GM18870 (cell line): ENCODE data around the gene KRTAP5-5.
"Not testable (repeated sequence)": the region's sequence is repeated elsewhere in the genome, so short reads cannot be mapped to it uniquely, and the experiment has no call there.

Source experiments
- ATAC-seq: cut with Tn5 transposase; IDR thresholded peaks from one replicate; pipeline ENCODE4 v1.9.1; 2021; ENCODE audit warnings: moderate library complexity; ENCODE audit not compliant: unreplicated experiment

Gene KRTAP5-5

DNA sequence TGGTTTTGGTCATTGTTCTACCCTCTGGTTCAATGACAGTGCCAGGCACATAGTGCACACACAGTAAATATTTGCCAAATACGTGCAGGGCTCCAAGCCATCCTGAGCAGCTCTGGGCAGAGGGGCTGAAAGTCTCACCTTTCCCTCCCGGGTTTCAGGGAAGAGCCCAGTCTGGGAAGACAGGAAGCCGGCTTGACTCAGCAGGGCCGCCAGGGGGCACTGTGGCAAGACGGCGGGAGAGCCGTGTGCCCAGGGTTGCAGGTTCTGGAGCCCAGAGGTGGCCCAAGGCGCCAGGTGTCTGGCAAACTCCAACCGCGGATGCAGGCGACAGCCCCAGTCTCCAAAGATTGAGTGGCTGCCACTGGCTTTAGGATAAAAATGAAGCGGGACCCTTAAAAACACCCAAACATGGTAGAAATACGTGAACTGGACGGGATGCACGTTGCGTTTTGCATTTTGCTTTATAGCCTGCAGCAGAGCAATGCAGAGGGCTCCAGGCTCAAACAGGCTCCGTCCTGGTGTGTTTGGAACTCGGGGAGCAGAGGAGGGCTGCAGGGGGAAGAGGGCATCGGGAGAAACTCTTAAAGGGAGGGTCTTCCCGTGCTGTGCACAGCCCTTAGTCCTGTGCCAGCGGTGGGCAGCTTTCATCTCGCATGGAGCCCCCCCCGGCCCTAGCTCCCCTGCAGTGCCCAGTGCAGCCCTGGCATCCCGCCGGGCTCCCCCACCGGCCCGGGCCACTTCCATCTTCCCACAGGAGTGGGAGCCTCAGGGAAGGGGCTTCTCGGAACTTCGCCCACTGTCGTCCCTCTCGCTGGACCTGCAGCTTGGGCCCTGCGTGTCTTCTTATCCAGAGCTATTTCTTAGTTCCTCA lies 10.7 kb downstream of the KRTAP5-5 start:
- ATAC-seq, result no peak

DNA sequence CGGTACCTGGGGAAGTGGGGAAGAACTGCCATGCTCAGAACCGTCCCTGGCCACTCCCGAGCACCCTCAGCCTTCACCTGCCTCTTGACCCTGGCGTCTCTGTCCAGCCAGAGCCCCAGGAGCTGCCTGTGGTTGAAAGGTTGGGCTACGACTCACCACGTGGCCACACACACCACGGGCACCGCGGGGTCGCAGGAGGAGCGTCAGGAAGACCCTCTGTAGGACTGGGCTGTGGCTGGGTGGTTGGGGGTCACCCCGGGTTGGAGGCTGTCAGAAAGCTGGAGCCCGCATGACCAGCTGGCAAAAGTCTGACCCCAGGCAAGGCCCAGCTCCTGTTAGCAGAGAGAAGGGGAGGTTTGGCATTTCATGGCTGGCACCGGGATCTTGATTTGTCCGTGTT lies 11.5 kb downstream of the KRTAP5-5 start:
- ATAC-seq, result no peak

DNA sequence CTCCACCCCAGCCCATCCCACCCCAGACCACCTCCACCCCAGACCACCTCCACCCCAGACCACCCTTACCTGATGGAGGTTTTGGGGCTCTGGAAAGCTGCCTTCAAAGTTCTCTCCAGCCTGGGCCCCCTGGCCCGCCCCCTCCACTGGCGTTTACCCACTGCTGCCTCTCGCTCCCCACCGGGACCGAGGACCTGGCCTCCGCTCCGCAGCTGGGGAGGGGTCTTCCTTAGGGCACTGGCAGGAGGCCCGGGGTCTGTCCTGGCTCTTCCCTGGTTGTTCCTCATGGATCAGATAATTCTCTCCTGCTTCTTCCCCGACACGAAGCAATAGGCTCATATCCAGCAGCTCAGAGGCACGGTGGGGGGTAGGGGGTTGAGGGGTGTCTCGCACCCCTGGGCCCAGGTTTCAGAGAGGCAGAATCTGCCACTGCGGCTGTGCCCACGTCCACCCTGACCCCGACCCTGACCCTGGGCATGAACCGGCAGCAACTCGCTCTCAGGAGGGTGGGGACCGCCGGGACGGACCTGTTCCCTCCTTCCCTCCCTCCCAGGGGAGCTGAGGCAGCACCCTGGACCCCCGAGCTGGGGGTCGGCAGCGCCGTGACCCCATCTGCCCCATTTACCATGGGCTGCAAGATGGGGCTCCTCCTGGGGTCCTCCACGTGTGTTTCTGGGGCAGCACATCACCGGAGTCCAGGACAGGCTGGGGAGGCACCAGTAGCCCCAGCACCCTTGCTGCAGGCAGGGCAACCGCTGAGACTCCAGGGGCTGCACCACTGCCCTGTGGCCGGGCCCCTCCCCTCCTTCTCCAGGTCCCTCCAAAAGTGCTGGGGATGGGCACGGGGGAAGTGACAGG lies 12.9 kb downstream of the KRTAP5-5 start:
- no peak for ATAC-seq

DNA sequence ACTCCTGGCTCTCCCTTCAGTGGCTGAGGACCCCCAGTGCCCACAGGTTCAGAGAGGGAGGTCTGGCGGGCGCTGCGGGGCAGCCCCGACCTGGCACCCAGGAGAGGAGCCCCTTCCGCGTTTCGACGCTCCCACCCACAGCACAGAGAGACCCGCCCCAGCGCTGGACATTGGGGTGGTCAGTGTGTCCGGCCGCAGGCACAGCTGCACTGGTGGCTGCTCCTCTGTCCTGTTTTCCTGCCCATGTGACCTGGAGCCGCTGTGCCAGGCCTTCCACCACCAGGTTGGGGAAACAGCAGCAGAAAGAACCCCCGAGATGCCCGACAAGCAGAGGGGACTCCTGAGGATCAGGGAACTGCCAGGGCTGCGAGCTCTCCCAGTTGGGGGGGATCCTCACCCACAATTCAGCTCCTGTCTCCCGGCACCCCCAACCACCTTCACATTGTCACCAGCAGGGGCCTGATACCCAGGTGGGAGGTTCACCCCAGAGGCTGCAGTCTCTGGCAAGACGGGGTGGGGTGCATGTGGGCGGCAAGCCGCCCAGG lies 13.6 kb downstream of the KRTAP5-5 start:
- no peak for ATAC-seq

DNA sequence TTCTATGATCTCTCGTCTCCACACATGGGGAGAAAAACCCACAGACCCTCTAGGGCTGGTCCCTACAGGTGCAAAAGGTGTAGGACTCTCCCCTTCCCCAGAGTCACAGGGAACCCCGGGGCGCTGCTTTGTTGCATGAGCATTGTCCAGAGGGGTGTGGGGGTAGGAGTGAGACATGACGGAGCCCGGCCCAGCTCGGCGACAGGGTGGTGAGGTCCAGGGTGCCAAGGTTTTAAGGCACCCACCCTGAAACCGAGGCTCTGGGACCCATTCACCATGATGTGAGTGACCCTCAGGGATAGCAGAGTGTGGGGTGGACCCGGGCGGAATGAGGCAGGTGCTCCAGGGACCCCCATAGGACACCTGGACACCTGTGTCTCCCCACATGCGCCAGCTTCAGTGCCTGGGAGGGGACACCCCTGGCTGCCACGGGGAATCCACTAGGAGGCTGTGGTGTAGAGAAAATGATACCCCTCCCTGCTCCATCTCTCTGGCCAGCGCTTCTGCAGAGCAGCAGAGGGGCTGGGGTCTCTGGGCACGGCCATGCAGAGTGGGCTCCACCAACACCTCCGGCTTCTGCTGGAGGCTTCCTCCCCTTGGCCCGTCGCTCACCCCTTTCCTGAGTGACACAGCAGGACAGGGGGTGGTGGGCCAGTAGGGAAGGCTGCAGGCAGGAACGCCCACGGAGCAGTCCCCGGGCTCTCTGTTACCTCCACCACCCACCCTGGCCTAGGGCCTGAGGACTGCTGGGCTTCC lies 15.2 kb downstream of the KRTAP5-5 start:
- no peak for ATAC-seq

DNA sequence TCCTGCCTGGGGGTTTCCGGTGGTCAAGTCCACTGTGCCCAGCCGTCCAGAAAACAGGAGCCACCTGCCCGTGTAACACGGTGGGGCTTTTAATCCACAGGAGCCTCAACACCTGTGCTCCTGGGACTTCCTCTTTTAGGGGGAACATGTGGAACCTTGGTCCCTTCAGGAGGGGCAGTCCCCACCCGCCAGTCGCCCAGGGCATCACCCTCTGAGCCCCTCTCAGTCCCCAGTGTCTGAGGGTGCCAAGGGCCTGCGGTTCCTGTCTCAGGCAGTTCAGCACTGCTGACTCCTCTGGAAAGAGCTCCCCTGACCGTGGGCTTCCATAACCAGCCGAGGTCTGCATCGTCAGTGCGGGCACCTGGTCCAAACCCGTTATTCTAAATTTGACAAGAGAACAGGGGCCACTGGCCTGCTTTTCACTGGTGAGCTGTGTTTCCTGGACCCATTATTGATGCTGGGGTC lies 15.8 kb downstream of the KRTAP5-5 start:
- no peak for ATAC-seq

DNA sequence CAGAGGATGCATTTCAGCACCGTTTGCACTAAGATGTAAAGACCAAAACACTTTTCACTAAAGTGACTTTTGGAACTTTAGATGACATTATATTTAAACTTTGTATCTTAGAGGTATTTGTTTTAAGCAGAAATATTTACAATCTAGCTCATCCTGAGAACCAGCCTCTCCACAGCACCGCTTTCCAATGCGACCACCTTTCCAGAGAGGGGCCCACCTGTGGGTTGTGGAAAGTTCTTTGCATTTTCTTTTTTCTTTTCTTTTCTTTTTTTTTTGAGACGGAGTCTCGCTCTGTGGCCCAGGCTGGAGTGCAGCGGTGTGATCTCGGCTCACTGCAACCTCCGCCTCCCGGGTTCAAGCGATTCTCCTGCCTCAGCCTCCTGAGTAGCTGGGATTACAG lies 17.0 kb downstream of the KRTAP5-5 start:
- not testable (repeated sequence) for ATAC-seq

DNA sequence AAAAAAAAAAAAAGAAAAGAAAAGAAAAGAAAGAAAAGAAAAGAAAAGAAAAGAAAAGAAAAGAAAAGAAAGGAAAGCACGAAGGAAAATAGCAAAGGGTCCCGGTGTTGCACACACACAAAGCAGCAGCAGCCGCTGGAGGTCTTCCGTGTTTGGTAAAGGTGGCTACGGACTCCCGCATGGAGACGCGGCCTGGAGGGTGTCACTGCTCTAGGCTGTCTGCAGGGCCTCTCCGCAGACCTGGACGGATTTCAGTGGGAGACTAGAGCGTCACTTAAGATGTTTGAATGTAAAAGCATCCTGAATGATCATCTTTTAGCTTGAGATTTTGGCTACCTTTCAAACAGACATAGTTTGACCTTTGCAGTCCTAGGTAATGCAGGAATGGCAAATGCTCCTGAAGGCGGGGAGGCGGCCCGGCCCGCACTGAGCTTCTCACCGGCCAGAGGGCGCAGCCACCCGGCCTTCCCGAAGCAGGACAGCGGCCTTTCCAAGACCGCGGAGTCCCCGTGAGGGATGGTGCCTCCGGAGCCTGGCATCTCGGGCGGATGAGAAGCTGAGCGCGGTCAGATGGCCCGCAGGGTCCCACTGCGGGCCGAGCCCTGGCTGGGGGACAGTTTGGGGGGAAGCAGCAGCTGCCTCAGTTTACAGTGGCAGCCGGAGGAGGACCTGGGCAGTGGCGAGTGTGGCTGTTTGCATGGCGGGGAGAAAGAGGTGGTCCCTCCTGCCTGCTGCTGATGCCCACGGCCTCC lies 18.5 kb downstream of the KRTAP5-5 start:
- no peak for ATAC-seq

DNA sequence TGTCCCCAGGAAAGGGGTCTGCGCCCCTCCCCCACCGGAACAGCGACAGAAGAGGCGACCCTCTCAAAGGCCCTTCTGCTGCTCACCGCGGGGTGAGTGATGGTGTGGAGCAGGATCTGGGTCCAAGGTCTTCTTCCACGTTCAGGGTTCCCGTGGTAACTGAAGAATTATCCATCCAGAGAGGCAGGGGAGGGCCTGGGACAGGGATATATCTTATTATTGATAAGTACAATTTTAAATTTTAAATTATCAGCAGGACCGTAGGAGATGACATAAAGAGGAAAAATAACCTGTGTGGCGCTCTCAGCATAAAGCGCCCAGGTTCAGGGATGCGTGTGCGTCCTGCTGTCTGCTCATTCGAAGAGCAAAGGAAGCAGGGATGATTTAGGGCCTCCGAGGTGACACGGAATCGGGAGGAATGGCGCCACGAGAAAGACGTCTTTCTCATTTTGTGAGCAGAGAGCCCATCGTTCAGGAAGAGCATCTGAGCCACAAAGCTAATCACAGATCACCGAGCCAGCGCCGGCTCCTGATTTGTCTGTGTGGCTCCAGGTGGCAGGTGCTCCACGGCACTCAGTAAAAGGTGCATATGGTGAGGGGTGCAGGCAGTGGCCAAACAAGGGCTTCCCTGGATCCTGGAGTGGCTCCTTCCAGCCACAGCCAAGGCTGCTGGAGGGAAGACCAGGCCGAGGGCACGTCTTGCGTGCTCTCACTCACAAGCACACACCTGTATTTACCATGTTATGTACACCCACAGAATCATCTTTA lies 19.3 kb downstream of the KRTAP5-5 start:
- no peak for ATAC-seq

DNA sequence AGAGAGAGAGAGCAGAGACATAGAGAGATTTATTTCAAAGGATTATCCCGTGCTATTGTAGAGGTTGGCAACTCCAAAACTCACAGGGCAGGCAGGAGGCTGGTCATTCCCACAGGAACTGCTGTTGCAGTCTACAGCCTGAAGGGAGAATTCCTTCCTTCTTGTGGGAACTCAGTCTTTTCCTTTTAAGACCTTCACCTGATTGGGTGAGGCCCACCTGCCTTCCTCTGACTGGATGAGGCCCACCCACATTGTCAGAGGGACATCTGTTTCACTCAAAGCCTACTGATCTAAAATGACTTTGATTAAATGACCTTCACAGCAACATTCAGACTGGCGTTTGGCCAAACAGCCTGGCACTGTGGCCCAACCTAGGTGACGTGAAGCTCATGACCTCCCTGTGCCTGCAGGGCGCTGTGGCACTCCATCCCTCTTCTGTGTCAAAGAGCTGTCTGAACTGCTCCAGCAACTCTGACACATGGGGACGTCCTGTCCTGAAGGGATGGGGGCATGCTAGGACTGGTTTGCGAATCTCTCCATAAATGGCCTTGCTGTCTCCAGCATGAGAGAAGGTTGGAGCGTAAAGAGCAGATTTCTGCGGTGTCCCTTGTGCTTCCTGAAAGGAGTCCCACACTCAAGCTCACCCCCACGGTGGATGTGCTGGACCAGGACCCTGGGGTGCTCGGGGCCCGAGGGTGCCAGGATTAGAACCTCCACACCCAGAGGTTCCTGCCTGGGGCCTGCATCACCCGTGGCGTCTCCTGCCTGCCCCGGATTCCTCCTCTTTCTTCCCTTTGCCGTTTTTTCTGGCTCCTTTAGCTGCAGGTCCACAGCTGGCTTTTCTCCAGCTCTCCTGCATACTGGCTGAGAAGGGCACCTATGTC lies 20.7 kb downstream of the KRTAP5-5 start:
- ATAC-seq, result no peak

DNA sequence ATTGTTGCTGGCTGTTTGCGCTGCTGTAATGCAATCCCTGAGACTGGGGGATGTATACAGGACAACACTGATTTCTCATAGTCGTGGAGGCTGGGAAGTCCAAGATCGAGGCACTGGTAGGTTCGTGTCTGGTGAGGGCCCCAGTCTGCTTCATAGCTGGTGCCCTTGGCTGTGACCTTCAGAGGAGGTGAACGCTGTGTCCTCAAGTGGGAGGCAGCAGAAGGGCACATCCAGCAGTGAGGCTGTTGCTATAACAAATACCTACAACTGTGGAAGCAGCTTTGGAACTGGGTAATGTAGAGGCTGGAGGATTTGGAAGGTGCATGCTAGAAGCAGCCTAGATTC lies 21.3 kb downstream of the KRTAP5-5 start:
- no peak for ATAC-seq

DNA sequence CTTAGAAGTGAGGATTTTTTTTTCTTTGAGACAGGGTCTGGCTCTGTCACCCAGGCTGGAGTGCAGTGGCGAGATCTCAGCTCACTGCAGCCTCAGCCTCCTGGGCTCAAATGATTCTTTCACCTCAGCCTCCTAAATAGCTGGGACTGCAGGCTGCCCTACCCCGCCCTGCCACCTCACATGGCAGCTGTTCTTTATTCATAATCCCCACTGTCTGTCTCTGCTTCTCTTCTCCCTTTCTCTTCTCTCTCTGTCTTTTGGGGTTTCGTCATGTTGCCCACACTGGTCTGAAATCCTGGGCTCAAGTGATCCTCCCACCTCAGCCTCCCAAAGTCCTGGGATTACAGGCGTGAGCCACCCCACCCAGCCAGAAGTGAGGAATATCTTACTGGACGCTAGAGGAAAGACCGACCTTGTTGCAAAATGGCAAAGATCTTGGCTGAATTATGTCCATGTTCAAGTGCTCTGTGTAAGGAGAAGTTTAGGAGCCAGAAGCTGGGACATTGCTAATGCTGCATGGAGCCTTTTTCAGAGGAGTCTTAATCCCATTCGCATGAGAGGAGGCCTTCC lies 21.9 kb downstream of the KRTAP5-5 start:
- ATAC-seq, result no peak

DNA sequence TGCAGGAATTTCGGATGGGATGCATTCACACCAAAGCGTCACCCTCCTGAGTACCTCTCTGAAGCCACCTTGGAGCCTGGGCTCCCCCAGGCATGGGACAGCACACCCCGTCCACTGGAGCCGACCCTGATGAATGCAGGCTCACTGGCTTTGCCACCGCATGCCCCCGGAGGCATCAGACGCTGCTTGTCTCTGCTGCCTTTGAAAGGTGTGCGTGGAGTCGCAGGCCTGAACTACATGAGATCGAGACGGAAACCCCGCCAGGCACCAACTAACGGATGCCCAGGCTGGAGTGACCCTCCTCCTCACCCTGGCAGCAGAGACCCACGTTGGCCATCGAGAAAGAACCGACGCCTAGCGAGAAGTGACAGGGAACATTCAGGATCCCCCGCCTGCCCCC lies 22.5 kb downstream of the KRTAP5-5 start:
- no peak for ATAC-seq

DNA sequence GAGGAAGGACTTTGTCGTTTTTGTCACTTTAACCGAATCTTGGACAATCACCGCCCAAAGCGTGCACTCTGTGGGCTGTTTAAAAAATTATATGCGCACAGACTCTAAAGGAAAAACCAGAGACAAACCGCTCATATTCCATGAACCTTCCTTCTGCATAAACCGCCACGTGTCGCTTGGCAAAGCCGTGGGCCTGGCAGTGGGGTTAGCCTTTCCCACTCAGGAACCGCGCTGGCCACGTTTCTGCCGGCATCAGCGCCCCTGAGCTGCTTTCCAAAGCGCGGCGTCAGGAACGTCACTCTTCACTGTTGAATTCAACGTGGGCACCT lies 22.8 kb downstream of the KRTAP5-5 start:
- no peak for ATAC-seq

DNA sequence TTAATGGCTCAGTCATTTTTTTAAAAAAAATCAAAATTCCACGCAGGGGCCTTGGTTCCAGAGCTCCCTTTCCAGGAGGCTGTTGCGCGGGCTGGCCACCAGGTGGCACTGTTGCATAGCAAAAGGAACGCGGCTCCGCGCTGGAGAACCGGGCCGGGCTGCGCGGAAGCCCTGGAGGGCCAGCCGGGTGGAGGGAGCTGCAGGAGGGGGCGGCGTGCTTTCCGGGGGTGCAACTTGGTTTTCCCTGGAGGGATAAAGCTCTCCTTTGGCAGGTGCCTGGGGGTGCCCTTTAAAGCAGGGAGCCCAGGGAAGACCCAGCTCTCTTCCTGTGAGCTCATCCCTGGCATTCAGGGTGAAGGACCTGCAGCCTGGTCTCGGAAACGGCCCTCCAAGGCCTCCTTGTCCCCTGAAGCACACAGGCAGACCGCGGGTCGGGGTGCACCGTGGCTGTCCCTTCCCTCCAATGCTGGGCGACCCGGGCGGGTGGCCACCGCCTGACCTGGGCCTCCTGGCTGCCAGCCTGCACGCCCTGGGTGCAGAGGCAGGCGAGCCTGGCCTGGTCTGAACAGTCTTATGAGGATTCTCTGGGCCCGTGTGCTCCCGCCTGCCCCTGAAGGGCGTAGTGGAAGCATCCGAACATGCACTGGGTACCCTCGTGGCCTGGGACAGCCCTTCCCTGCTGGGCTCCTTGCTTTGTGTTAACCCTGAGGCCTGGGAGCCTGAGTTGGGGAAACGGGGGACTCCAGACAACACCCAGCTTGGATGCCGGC lies 23.4 kb downstream of the KRTAP5-5 start:
- no peak for ATAC-seq

DNA sequence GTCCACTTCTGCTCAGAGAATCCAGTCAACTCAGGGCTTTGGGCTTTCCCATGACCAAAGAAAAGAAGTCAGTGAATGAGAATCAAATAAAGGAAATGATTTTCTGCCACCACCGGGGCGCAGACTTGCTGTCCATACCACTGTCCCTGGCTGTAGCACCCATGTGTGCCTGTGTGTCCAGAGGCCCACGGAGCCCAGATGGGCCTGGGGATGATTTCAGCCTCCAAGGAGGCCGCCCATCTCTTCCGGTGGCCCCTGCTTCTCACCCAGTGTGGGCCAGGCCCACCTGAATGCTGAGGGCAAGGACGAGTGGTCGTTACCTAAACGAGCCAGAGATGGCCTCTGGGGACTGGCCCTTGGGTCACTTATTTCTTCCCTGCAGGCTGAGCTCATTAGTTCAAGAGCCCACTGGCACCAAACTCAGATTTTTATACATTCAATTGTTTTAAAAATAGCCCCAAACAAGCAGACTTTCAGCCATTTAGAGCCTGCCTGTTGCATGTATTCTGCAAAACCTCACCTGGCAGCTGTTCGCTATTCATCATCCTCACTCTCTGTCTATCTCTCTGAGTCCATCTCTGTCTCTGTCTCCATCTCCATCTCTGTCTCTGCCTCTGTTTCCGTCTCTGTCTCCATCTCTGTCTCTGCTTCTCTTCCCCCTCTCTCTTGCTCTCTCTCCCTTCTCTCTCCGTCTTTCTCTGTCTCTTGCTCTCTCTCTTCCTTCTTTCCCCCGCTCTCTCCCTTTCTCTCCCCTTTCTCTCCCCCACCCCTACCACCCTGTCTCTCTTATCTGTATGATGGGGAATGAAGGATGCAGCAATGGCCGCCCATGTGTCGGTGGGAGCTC lies 24.2 kb downstream of the KRTAP5-5 start:
- ATAC-seq, result no peak
